Testis (tissue), 2 donors: ENCODE results near the gene BASP1.

Source experiments
- CTCF ChIP-seq, 3 experiments: fragments of 450-650 bp in 2 of 3; fragments of 200-600 bp in 1 of 3; sonication (generic) in 1 of 3; IDR thresholded peaks; one replicate each; pipeline ENCODE4 v1.5.1; 2016 to 2019; ENCODE audit warnings: antibody characterized with exemption in 3 of 3, mild to moderate bottlenecking in 2 of 3, moderate library complexity in 1 of 3
- POLR2A ChIP-seq: fragments of 450-650 bp; IDR thresholded peaks from one replicate; pipeline ENCODE4 v1.6.1; 2017; ENCODE audit warnings: antibody characterized with exemption, mild to moderate bottlenecking, moderate library complexity

DNA sequence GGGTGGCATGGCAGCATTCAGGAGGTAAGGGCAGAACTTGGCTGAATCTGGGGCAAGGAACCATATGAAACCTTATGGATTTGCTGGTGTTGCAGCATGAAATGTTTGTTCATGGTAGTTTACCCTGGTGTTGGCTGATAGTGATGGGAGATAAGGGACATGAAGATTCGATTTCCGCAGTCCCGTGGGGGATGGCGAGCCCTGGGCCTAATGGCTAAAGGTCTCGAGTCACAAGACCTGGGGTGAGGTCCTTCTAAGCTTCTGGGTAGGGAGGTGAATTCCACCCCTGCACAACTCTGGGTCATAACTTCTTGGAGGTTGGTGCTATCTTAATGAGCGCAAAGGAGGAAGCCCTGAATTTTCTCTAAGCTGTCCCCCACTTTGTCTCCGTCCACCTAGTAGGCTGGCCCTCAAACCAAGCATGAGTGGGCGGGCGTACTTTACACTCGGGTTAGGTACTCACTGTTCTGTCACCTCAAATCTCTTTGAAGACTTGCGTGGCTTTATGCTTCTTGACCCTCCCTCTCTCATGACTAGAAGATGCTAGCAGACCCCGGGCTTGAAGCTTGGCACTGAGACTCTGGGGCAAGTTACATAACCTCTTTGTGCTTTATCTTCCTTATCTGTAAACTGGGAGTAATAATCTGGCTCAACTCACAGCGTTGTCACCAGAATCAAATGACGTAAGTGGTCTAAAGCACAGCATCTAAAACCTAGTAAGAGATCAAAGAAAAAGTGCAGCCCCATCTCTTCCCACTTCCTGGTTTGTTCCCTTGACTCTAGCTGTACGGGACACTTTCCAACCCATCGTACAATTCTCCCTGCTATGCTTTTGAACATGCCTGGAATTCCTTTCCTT, 72.5 kb downstream of the BASP1 start:
- no peak for TF ChIP-seq CTCF (IDR thresholded peaks at IDR 0.05)
- TF ChIP-seq POLR2A, result no peak
